Smooth muscle cell (in vitro differentiated cells): ENCODE measurements around the gene ZRANB3. TPM values are rescaled to one million over a fixed set of nuclear protein-coding genes. Genes with fewer than 3 reads are reported as not detected.

ENCODE experiments used
- DNase-seq: peaks from one replicate; lab custom pipeline; 2025; ENCODE audit not compliant: unreplicated experiment; lab: John Stamatoyannopoulos, UW
- H2AFZ ChIP-seq: fragments of 200-600 bp; sonication (generic); 2 replicates; pipeline ENCODE4 v1.6.0; 2016; ENCODE audit warnings: antibody characterized with exemption, low read depth, mild to moderate bottlenecking
- H3F3A ChIP-seq: fragments of 200-600 bp; sonication (generic); 2 replicates; pipeline ENCODE4 v1.6.0; 2017; ENCODE audit warnings: antibody characterized with exemption, low read depth
- H3K27ac ChIP-seq: fragments of 200-600 bp; sonication (generic); 2 replicates; pipeline ENCODE4 v1.5.1; 2016; ENCODE audit warnings: low read depth, mild to moderate bottlenecking
- H3K27me3 ChIP-seq: fragments of 200-600 bp; sonication (generic); 2 replicates; pipeline ENCODE4 v1.6.1; 2016; ENCODE audit warnings: low read depth, mild to moderate bottlenecking
- H3K36me3 ChIP-seq: fragments of 200-600 bp; sonication (generic); 2 replicates; pipeline ENCODE4 v1.5.1; 2016; ENCODE audit warnings: low read depth
- H3K4me1 ChIP-seq: fragments of 200-600 bp; sonication (generic); 2 replicates; pipeline ENCODE4 v1.5.1; 2016; ENCODE audit warnings: low read depth
- H3K4me2 ChIP-seq: fragments of 200-600 bp; sonication (generic); 2 replicates; pipeline ENCODE4 v1.6.0; 2016; ENCODE audit warnings: mild to moderate bottlenecking
- H3K4me3 ChIP-seq: fragments of 200-600 bp; sonication (generic); 2 replicates; pipeline ENCODE4 v1.5.1; 2016; ENCODE audit warnings: mild to moderate bottlenecking
- H3K79me2 ChIP-seq: fragments of 200-600 bp; sonication (generic); 2 replicates; pipeline ENCODE4 v1.6.0; 2016; ENCODE audit warnings: low read depth, mild to moderate bottlenecking
- H3K9ac ChIP-seq: fragments of 200-600 bp; sonication (generic); 2 replicates; pipeline ENCODE4 v1.6.0; 2016; ENCODE audit warnings: low read depth
- H3K9me3 ChIP-seq: fragments of 200-600 bp; sonication (generic); replicated peaks from 2 replicates; pipeline ENCODE4 v1.5.1; 2016; ENCODE audit warnings: low read depth
- H4K20me1 ChIP-seq: fragments of 200-600 bp; sonication (generic); 2 replicates; pipeline ENCODE4 v1.6.0; 2016; ENCODE audit warnings: low read depth
- CTCF ChIP-seq: fragments of 200-600 bp; sonication (generic); IDR thresholded peaks from 2 replicates; pipeline ENCODE4 v1.5.1; 2017; ENCODE audit warnings: borderline replicate concordance, mild to moderate bottlenecking, antibody characterized with exemption; ENCODE audit not compliant: insufficient read depth, poor library complexity, severe bottlenecking
- WGBS: methylation state at CpG from one replicate; pipeline ENCODE4 v1.1.7; 2016; ENCODE audit warnings: low lambda C conversion rate; 5-methylcytosine and 5-hydroxymethylcytosine counted together
- polyA plus RNA-seq: library from polyadenylated mRNA; unstranded; fragments of >200 nt; fragmentation: Nextera tagmentation; extraction: Ambion mirVana; gene quantifications from 2 replicates; pipeline ENCODE4 v1.2.1, GENCODE V29; 2016
- total RNA-seq: library from RNA; depleted of rRNA; stranded (reverse); fragments of >200 nt; gene quantifications from 2 replicates; pipeline ENCODE4 v1.2.3, GENCODE V29; 2014

ZRANB3 gene
- total and polyA plus RNA-seq, 2 experiments from 2014 or later = 1.9 to 4.1 TPM

GRCh38 chr2:135182190-135182589 is 348.8 kb downstream of the ZRANB3 start:
- Histone ChIP-seq H3K4me1 (no peaks in the 10 kb centered on the region), H3F3A (no peaks in the 10 kb centered on the region), H3K27ac (no peak overlapping the region), H4K20me1 (no peaks in the 10 kb centered on the region), H3K9me3 (no peaks in the 10 kb centered on the region), H3K79me2 (no peaks in the 10 kb centered on the region), H3K4me2 (no peak overlapping the region), H3K27me3 (no peaks in the 10 kb centered on the region), H2AFZ (no peak overlapping the region), H3K4me3 (no peak overlapping the region), H3K36me3 (no peaks in the 10 kb centered on the region), H3K9ac (no peak overlapping the region)
- DNase-seq = no peak
- no peak for TF ChIP-seq CTCF
- 80% methylated on average over 8 of the region's 8 CpGs for WGBS

- no peak overlapping the region for H3K9ac ChIP-seq
- no peak overlapping the region for H3K4me2 ChIP-seq
- H3K27me3 ChIP-seq = no peaks in the 10 kb centered on the region
- WGBS = 98% methylated on average over 1 of the region's 1 CpG
- no peaks in the 10 kb centered on the region for H4K20me1 ChIP-seq
- no peaks in the 10 kb centered on the region for H3K79me2 ChIP-seq
- no peak overlapping the region for H3K4me3 ChIP-seq
- H2AFZ ChIP-seq = no peak overlapping the region
- H3K4me1 ChIP-seq = no peaks in the 10 kb centered on the region
- no peaks in the 10 kb centered on the region for H3K36me3 ChIP-seq
- no peak overlapping the region for H3K27ac ChIP-seq
- no peaks in the 10 kb centered on the region for H3F3A ChIP-seq
- TF ChIP-seq CTCF = no peak
- no peak for DNase-seq
- no peaks in the 10 kb centered on the region for H3K9me3 ChIP-seq
Measured at GRCh38 chr2:135179689-135180088, 351.3 kb downstream of the ZRANB3 start.

GRCh38 chr2:135175177-135175576 is 355.8 kb downstream of the ZRANB3 start:
- no peak overlapping the region for H3K4me2 ChIP-seq
- H3K4me1 ChIP-seq = no peaks in the 10 kb centered on the region
- H3K79me2 ChIP-seq = no peaks in the 10 kb centered on the region
- no peaks in the 10 kb centered on the region for H3K9me3 ChIP-seq
- no peaks in the 10 kb centered on the region for H4K20me1 ChIP-seq
- no peaks in the 10 kb centered on the region for H3F3A ChIP-seq
- DNase-seq = no peak
- no peak overlapping the region for H3K9ac ChIP-seq
- no peak overlapping the region for H3K4me3 ChIP-seq
- no peak overlapping the region for H3K27ac ChIP-seq
- no peaks in the 10 kb centered on the region for H3K36me3 ChIP-seq
- no peaks in the 10 kb centered on the region for H3K27me3 ChIP-seq
- TF ChIP-seq CTCF = no peak
- no peak overlapping the region for H2AFZ ChIP-seq
- 95% methylated on average over 3 of the region's 3 CpGs for WGBS

- Histone ChIP-seq H4K20me1 (no peaks in the 10 kb centered on the region), H3K4me3 (no peak overlapping the region), H3K9me3 (no peaks in the 10 kb centered on the region), H2AFZ (no peak overlapping the region), H3K79me2 (no peaks in the 10 kb centered on the region), H3K4me1 (no peaks in the 10 kb centered on the region), H3K4me2 (no peak overlapping the region), H3K36me3 (no peaks in the 10 kb centered on the region), H3K27me3 (no peaks in the 10 kb centered on the region), H3K9ac (no peak overlapping the region), H3K27ac (no peak overlapping the region), H3F3A (no peaks in the 10 kb centered on the region)
- no peak for DNase-seq
- no peak for TF ChIP-seq CTCF
- WGBS = 99% methylated on average over 6 of the region's 6 CpGs
Measured at GRCh38 chr2:135174810-135175093, 356.3 kb downstream of the ZRANB3 start.
